Ramos (cell line): ENCODE data around the gene GLIPR2.

Source experiments
- in situ Hi-C: fragments of 300-500 bp; cut with MboI; formaldehyde crosslinking; loops from one replicate; pipeline ENCODE4 v1.14.3; 2022; ENCODE audit warnings: low sequenced_read_pairs; ENCODE audit not compliant: unreplicated experiment

GLIPR2 gene

DNA sequence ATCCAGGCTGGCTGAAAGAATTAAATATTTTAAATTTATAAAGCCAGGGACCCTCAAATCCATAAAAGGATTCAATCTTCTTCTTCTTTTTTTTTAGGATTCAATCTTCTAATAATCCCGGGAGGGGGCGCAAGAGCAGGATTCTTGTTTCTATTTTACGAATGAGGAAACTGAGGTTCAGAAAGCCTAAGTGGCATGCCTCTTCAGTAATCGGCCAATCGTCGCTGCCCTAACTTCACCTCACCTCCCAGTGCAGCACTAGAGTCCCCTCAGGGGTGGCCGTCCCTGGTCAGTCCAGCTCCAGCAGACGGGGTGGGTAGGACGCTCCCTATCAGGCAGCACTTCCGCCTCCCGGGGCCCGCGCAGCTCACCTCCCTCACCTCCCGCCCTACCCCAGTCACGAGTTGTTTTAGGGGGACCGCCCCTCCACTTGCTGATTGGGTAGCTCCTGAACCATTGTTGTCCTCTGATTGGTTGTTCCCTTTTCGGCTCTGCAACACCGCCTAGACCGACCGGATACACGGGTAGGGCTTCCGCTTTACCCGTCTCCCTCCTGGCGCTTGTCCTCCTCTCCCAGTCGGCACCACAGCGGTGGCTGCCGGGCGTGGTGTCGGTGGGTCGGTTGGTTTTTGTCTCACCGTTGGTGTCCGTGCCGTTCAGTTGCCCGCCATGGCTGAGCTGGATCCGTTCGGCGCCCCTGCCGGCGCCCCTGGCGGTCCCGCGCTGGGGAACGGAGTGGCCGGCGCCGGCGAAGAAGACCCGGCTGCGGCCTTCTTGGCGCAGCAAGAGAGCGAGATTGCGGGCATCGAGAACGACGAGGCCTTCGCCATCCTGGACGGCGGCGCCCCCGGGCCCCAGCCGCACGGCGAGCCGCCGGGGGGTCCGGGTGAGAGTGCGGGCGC lies 54.1 kb downstream of the GLIPR2 start, which contains the start of gene CLTA:
Gene CLTA (plus strand): TSS at position 534 of the 902 bp plus-strand sequence. CDS start 136 bp downstream, at position 670.
- in situ Hi-C loops, result no loop called here

GRCh38 chr9:36191290-36191645 lies 54.7 kb downstream of the GLIPR2 start:
- in situ Hi-C loops, result no loop called here

DNA sequence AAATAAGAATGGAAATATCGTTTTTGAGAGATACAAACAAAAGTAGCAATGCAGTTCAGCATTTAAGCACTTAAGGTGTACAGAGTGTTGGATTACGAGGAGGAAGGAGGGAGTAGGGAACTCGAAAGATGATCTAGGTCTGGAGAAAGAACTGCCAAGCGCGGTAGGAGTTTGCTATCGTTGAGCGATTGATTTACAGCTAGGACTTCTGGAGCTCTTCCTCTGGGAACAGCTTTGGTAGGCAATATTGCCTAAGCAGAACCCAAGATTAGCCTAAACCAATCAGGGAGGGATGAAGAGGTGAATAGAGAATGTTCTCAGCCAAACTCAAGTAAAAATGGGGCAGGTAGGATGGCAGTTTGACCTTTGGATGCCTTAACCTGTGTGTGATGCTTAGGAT lies 55.2 kb downstream of the GLIPR2 start:
- in situ Hi-C loops, result no loop called here

- in situ Hi-C loops, result no loop called here
Observed at GRCh38 chr9:36192196-36192595, 55.7 kb downstream of the GLIPR2 start.

- in situ Hi-C loops, result no loop called here
Observed at GRCh38 chr9:36193023-36193422, 56.5 kb downstream of the GLIPR2 start.

GRCh38 chr9:36194326-36195000 lies 57.9 kb downstream of the GLIPR2 start:
- in situ Hi-C loops, result no loop called here

DNA sequence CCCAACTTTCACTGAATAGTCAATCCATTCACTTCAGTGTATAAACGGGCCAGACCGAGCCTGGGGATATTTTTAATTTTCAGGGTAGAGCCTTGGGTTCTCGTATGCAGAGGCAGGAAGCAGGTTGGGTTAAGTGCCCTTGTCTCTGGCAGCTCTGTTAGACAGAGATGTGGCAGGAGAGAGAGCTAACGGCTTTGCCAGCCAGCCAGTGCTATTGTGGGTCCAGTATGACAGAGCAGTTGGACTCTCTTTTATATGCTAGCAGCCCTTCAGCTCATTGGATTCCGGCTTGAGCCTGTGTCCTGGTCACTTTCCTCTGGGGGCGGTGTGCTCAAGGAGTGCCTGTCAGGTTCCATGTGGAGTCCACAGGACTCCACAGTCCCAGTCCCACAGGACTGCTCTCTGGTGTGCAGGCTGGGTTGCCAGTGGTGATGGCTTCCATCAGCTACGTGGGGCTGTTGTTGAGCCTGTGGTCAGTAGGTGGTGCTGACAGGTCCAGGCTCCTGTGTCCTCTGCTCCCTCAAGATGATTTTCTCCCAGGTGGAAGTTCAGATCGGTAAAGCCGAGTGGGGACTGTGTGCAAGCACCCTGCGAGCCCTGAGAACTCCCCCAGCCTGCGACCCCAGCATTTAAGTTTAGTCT lies 68.5 kb downstream of the GLIPR2 start:
- in situ Hi-C loops, result no loop called here

GRCh38 chr9:36207016-36207415 lies 70.5 kb downstream of the GLIPR2 start:
- in situ Hi-C loops, result no loop called here

- in situ Hi-C loops, result no loop called here
Observed at GRCh38 chr9:36207546-36208012, 71.0 kb downstream of the GLIPR2 start.

GRCh38 chr9:36208521-36209253 lies 72.2 kb downstream of the GLIPR2 start:
- in situ Hi-C loops, result no loop called here

GRCh38 chr9:36210722-36211121 lies 74.2 kb downstream of the GLIPR2 start:
- in situ Hi-C loops, result no loop called here

- in situ Hi-C loops, result no loop called here
Observed at GRCh38 chr9:36211510-36211909, 75.0 kb downstream of the GLIPR2 start.

GRCh38 chr9:36213387-36213786 lies 76.9 kb downstream of the GLIPR2 start:
- in situ Hi-C loops, result no loop called here
